ENCODE data around the gene USP15.

The USP15 gene

GRCh38 chr12:62214846-62215245, 45.4 kb upstream of the USP15 start:
- no peaks in the 10 kb centered on the region for H3K36me3 ChIP-seq (ENCODE audit: control insufficient read depth, low read length)
- TF ChIP-seq EZH2phosphoT487 (IDR thresholded peaks at IDR 0.05; ENCODE audit: borderline replicate concordance, low read length): no peak
- H3K9me3 ChIP-seq (ENCODE audit: control insufficient read depth, insufficient read depth, low read length): no peaks in the 10 kb centered on the region
- no peaks in the 10 kb centered on the region for H3K9me2 ChIP-seq (replicated peaks; ENCODE audit: control insufficient read depth, low read length)
- no peak overlapping the region for H3K4me3 ChIP-seq (ENCODE audit: low read length)
- no peak overlapping the region for H3K27ac ChIP-seq (ENCODE audit: low read depth, low read length)
- H3K27me3 ChIP-seq (ENCODE audit: control insufficient read depth, low read length): peaks cover 8% of the 10 kb centered on the region
- H3K79me2 ChIP-seq (ENCODE audit: control insufficient read depth, low read length): no peaks in the 10 kb centered on the region
- H3K4me1 ChIP-seq (ENCODE audit: control insufficient read depth, low read length): no peaks in the 10 kb centered on the region
- H3K4me2 ChIP-seq (ENCODE audit: low read length): no peak overlapping the region
- H3F3A ChIP-seq (ENCODE audit: control insufficient read depth, insufficient read depth): no peaks in the 10 kb centered on the region
- H4K20me1 ChIP-seq (ENCODE audit: control insufficient read depth, insufficient read depth, low read depth, low read length): no peaks in the 10 kb centered on the region

GRCh38 chr12:62215506-62215905, 44.7 kb upstream of the USP15 start:
- H3K79me2 ChIP-seq (ENCODE audit: control insufficient read depth, low read length): no peaks in the 10 kb centered on the region
- no peaks in the 10 kb centered on the region for H4K20me1 ChIP-seq (ENCODE audit: control insufficient read depth, insufficient read depth, low read depth, low read length)
- TF ChIP-seq CTCF (IDR thresholded peaks at IDR 0.05; ENCODE audit: low read depth, low read length, poor library complexity, severe bottlenecking) (no peak), EZH2phosphoT487 (IDR thresholded peaks at IDR 0.05; ENCODE audit: borderline replicate concordance, low read length) (no peak)

GRCh38 chr12:62217466-62218194, 42.6 kb upstream of the USP15 start:
- Histone ChIP-seq H4K20me1 (ENCODE audit: control insufficient read depth, insufficient read depth, low read depth, low read length) (no peaks in the 10 kb centered on the region), H3F3A (ENCODE audit: control insufficient read depth, insufficient read depth) (no peaks in the 10 kb centered on the region), H3K27me3 (ENCODE audit: control insufficient read depth, low read length) (peaks cover 8% of the 10 kb centered on the region), H3K4me1 (ENCODE audit: control insufficient read depth, low read length) (no peaks in the 10 kb centered on the region), H3K79me2 (ENCODE audit: control insufficient read depth, low read length) (no peaks in the 10 kb centered on the region), H3K27ac (ENCODE audit: low read depth, low read length) (no peak overlapping the region), H3K4me3 (ENCODE audit: low read length) (no peak overlapping the region), H3K36me3 (ENCODE audit: control insufficient read depth, low read length) (no peaks in the 10 kb centered on the region), H3K4me2 (ENCODE audit: low read length) (no peak overlapping the region), H3K9me3 (ENCODE audit: control insufficient read depth, insufficient read depth, low read length) (no peaks in the 10 kb centered on the region), H3K9me2 (replicated peaks; ENCODE audit: control insufficient read depth, low read length) (no peaks in the 10 kb centered on the region)
- TF ChIP-seq EZH2phosphoT487 (IDR thresholded peaks at IDR 0.05; ENCODE audit: borderline replicate concordance, low read length): no peak
- no peak for TF ChIP-seq CTCF (IDR thresholded peaks at IDR 0.05; ENCODE audit: low read depth, low read length, poor library complexity, severe bottlenecking)

More at GRCh38 chr12:62215506-62215905, 44.7 kb upstream of the USP15 start:
- no peaks in the 10 kb centered on the region for H3F3A ChIP-seq (ENCODE audit: control insufficient read depth, insufficient read depth)
- H3K4me3 ChIP-seq (ENCODE audit: low read length): no peak overlapping the region
- H3K9me2 ChIP-seq (replicated peaks; ENCODE audit: control insufficient read depth, low read length): no peaks in the 10 kb centered on the region
- H3K27ac ChIP-seq (ENCODE audit: low read depth, low read length): no peak overlapping the region
- no peak overlapping the region for H3K4me2 ChIP-seq (ENCODE audit: low read length)
- H3K9me3 ChIP-seq (ENCODE audit: control insufficient read depth, insufficient read depth, low read length): no peaks in the 10 kb centered on the region
- H3K36me3 ChIP-seq (ENCODE audit: control insufficient read depth, low read length): no peaks in the 10 kb centered on the region
- no peaks in the 10 kb centered on the region for H3K4me1 ChIP-seq (ENCODE audit: control insufficient read depth, low read length)
- H3K27me3 ChIP-seq (ENCODE audit: control insufficient read depth, low read length): peaks cover 8% of the 10 kb centered on the region

GRCh38 chr12:62221107-62221506, 39.1 kb upstream of the USP15 start:
- Histone ChIP-seq H4K20me1 (ENCODE audit: control insufficient read depth, insufficient read depth, low read depth, low read length) (no peaks in the 10 kb centered on the region), H3K79me2 (ENCODE audit: control insufficient read depth, low read length) (no peaks in the 10 kb centered on the region), H3K9me2 (replicated peaks; ENCODE audit: control insufficient read depth, low read length) (no peaks in the 10 kb centered on the region), H3K9me3 (ENCODE audit: control insufficient read depth, insufficient read depth, low read length) (no peaks in the 10 kb centered on the region), H3K4me3 (ENCODE audit: low read length) (no peak overlapping the region), H3K4me1 (ENCODE audit: control insufficient read depth, low read length) (no peaks in the 10 kb centered on the region), H3K27ac (ENCODE audit: low read depth, low read length) (no peak overlapping the region), H3K36me3 (ENCODE audit: control insufficient read depth, low read length) (no peaks in the 10 kb centered on the region), H3F3A (ENCODE audit: control insufficient read depth, insufficient read depth) (no peaks in the 10 kb centered on the region), H3K4me2 (ENCODE audit: low read length) (no peak overlapping the region), H3K27me3 (ENCODE audit: control insufficient read depth, low read length) (no peaks in the 10 kb centered on the region)
- TF ChIP-seq CTCF (IDR thresholded peaks at IDR 0.05; ENCODE audit: low read depth, low read length, poor library complexity, severe bottlenecking) (no peak), EZH2phosphoT487 (IDR thresholded peaks at IDR 0.05; ENCODE audit: borderline replicate concordance, low read length) (no peak)
